NCI-H2171 (cell line): ENCODE data around the gene SLC30A5.
"Not testable (repeated sequence)": the region's sequence is repeated elsewhere in the genome, so short reads cannot be mapped to it uniquely, and the experiment has no call there.

Experiments
- DNase-seq: peaks from one replicate; lab custom pipeline; 2025; lab: John Stamatoyannopoulos, UW

Gene SLC30A5

DNA sequence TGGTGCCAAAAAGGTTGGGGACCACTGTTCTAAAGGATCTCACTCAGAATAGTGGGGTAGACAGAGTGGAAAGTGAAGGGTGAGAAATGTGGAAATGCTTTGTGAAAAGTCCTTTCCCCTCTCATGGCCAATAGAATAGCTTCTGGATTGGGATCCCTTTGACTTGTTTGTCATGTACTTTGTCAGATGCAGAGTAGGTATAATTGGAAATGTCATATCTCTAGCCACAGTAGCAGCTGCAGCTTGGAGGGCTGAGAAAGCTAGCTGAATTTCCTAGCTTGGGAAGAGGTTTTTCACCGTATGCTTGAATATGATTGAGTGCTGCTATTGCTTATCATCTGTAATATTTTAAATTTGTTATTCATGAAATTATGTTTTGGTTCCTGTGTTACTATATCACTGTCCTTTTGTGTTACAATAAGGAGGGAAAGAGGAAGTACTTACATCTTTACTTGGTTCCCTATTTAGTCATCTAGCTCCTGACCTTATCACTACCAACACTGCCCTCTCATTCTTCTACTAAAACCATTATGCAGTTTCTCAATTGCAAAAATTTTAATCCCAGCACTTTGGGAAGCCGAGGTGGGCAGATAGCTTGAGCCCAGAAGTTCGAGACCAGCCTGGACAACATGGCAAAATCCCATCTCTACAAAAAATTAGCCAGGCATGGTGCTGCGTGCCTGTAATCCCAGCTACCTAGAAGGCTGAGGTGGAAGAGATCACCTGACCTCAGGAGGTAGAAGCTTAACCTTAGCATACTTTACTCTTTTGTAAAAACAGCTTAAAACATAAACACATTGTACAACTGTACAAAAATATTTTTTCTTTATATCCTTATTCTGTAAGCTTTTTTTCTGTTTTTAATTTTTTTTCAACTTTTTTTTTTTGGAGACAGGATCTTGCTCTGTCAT is 12.4 kb downstream of the SLC30A5 start:
- no peak for DNase-seq

DNA sequence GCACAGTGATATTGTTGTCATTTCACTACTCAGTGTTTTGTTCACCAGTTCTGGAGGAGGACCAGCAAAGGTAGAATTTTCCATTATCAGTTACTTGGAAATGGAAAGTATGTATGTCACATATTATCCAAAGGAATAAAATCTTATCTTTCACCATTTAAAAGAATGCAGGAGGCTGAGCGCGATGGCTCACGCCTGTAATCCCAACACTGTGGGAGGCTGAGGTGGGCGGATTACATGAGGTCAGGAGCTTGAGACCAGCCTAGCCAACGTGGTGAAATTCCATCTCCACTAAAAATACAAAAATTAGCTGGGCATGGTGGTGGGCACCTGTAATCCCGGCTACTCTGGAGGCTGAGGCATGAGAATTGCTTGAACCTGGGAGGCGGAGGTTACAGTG is 14.6 kb downstream of the SLC30A5 start:
- DNase-seq = not testable (repeated sequence)

DNA sequence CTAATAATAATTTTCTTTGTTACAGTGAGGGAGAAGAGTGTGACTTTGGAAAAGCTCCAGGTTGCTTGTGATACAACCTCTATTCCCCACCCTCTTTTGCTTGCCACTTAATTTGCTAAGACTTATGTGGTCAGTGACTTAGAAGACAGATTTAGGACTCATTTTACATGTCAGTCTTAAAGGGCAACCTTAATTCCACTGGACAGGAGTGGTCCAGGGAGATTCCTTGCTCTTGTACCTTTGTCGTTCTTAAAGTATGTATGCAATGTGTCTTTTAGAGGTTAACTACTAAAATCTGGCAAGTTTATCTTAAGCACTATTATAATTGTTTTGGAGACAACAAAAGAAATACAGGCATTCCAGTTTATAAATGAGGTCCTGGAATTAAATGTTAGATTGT is 20.0 kb downstream of the SLC30A5 start:
- DNase-seq = no peak

DNA sequence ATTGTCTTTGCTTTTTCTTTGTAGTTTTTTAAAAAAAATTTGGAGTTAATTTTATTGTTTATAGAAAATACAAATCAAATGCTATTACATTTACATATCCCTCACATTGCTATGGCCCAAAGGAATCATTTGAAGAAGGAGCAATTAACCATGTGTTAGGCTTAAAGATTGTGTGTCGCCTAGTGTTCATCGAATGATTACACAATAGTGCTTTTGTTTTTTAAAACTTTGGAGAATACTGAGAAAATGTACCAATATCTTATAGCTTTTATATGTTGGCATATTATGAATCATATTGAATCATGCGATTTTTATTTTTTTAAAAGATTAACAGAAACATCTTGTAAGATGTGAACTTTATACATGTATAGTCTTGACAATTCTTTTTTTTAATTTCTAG is 21.7 kb downstream of the SLC30A5 start:
- DNase-seq = no peak

DNA sequence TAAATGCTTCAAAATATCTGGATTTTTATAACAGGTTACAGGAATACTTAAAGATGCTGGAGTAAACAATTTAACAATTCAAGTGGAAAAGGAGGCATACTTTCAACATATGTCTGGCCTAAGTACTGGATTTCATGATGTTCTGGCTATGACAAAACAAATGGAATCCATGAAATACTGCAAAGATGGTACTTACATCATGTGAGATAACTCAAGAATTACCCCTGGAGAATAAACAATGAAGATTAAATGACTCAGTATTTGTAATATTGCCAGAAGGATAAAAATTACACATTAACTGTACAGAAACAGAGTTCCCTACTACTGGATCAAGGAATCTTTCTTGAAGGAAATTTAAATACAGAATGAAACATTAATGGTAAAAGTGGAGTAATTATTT is 35.6 kb downstream of the SLC30A5 start:
- DNase-seq = no peak

DNA sequence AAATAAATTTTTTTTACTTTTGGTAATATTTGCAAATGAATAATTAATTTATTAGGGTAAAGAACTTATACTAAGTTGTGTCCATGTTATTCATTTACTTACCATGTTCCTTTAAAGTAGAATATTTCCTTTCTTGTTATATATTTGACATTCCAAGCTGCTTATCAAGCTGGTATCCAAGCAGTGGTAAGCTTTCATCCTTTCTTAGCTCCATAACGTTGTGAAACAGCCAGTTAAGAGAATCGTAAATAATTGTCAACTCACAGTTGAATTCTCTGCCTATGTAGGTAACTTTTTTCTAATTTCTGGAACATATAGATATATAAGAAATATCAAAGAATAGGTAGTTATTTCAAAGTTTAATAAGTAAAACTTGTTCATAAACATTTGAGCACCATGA is 36.4 kb downstream of the SLC30A5 start:
- DNase-seq = no peak

DNA sequence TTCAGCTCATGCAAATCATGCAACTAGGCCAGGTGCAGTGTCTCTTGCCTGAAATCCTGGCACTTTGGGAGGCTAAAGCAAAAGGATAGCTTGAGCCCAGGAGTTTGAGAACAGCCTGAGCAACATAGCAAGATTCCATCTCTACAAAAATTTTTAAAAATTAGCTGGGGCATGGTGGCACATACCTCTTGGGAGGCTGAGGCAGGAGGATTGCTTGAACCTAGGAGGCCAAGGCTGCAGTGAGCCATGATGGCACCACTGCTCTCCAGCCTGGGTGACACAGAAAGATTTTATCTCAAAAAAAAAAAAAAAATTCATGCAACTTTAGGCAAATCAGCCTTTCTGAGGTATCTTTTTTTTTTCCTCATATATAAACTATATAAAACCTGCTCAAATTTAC is 37.5 kb downstream of the SLC30A5 start:
- DNase-seq = no peak

DNA sequence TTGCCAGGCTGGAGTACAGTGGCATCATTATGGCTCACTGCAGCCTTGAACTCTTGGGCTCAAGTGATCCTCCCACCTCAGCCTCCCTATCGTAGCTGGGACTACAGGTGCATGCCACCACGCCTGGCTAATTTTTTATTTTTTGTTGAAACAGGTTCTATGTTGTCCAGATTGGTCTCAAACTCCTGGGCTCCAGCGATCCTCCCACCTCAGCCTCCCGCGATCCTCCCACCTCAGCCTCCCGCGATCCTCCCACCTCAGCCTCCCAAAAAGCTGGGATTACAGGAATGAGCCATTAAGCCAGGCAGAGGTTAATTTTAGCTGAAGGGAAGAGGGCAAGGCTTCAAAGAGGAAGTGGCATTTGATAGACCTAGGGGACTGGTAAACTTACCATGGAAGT is 40.3 kb downstream of the SLC30A5 start:
- DNase-seq = no peak

DNA sequence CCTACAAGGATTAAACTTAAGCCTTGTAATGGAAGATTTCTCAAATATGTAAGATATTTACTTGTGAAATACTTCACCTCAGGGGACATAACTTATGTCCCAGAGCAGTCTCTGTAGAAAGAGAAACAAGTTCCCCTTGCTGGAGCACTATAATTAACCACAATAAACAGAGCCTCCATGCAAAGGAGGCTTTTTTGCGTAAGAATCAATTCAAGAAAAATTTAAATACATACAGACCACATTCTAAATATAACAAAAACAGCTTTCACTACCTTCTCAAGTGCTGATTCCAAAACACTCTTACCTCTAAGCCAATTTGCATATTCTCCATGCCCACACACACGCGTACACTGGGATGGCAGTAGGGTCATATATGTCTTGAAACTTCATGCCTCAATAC is 42.5 kb downstream of the SLC30A5 start:
- DNase-seq = no peak

DNA sequence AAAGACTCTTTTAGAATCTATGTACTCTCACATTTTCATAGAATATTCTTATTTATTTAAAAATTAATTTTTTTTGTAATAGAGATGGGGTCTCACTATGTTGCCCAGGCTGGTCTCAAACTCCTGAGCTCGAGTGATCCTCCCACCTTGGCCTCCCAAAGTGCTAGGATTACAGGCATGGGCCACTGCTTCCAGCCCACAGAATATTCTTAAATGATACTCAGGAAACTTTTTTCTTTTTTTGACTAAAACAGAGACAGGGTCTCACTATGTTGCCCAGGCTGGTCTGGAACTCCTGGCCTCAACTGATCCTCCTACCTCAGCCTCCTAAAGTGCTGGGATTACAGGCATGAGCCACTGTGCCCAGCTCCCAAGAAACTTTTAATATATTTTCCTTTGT is 43.4 kb downstream of the SLC30A5 start:
- DNase-seq = not testable (repeated sequence)

DNA sequence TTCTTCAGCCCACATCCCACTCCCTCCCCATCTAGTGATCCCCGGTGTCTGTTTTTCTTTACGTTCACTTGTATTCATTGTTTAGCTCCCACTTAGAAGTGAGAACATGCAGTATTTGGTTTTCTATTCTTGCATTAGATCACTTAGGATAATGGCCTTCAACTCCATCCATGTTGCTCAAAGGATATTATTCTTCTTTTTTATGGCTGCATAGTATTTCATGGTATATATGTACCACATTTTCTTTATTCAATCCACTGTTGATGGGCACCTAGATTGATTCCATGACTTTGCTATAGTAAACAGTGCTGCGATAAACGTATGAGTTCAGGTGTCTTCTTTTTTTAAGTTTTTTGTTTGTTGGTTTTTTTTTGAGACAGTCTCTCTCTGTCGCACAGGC is 44.0 kb downstream of the SLC30A5 start:
- DNase-seq = no peak

DNA sequence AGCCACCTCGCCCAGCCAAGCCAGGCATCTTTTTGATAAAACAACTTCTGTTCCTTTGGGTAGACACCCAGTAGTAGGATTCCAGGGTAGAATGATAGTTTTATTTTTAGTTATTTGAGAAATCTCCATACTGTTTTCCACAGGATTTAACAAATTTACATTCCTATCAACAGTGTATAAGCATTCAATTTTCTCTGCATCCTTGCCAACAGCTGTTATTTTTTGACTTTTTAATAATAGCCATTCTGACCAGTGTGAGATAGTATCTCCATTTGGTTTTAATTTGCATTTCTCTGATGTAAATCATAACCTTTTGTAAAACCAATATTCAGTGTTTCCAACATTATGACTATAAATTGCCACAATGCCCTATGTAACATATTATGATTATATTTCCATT is 45.0 kb downstream of the SLC30A5 start:
- no peak for DNase-seq

DNA sequence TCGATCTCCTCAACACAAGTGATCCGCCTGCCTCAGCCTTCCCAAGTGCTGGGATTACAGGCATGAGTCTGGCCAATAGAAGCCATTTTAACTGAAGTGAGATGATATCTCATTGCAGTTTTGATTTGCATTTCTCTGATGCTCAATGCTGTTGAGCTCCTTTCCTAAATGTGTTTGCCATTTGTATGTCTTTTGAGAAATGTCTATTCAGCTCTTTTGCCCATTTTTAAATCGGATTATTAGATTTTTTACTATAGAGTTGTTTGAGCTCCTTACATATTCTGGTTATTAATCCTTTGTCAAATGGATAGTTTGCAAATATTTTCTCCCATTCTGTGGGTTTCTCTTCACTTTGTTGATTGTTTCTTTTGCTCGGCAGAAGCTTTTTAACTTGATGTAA is 46.4 kb downstream of the SLC30A5 start:
- not testable (repeated sequence) for DNase-seq

DNA sequence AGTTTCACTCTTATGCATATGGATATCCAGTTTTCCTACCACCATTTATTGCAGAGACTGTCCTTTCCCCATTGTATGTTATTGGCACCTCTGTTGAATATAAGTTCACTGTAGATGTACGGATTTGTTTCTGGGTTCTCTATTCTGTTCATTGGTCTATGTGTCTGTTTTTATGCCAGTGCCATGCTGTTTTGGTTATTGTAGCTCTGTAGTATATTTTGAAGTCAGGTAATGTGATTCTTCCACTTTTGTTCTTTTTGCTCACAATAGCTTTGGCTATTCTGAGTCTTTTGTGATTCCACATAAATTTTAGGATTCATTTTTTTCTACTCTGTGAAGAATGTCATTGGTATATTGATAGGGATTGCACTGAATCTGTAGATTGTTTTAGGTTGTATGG is 47.0 kb downstream of the SLC30A5 start:
- no peak for DNase-seq

DNA sequence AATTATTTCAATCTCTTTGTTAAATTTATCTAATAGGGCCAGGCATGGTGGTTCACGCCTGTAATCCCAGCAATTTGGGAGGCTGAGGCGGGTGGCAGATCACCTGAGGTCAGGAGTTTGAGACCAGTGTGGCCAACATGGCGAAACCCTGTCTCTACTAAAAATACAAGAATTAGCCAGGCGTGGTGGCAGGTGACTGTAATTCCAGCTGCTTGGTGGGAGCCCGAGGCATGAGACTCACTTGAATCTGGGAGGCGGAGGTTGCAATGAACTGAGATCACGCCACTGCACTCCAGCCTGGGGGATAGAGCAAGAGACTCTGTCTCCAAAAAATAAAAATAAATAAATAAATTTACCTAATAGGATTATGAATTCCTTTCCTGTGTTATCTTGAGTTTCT is 54.8 kb downstream of the SLC30A5 start:
- DNase-seq = not testable (repeated sequence)

DNA sequence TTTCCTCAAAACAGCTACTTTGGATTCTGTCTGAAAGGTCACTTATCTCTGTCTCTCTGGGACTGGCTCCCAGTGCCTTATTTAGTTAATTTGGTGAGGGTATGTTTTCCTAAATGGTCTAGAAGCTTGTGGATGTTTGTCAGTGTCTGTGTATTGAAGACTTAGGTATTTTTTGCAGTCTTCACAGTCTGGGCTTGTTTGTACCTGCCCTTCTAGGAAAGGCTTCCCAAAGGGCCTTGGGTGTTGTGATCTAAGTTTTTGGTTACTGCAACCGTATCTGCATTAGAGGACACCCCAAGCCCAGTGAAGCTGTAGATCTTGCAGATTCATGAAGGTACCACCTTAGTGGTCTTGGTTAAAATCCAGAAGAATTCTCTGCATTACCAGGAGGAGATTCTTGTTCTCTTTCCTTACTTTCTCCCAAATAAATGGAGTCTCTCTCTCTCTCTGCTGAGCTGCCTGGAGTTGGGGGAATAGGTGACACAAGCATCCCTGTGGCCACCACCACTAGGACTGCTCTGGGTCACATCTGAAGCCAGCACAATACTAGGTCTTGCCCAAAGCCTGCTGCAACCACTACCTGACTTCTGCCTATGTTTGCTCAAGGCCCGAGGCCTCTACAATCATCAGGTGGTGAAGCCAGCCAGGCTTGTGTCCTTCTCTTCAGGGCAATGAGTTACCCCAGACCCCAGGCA is 55.3 kb downstream of the SLC30A5 start:
- DNase-seq = no peak

DNA sequence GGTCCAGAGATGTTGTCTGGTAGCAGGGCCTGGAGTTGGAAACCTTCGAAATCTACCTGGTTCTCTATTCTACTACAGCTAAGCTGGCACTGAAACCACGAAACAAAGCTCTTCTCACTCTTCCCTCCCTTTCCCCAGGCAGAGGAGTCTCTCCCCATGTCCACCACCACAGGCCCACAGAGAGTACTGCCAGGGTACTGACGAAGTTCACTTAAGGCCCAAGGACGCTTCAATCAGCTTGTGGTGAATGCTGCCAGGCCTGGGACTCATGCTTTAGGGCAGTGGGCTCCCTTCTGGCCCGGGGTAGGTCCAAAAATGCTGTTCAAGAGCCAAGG is 55.8 kb downstream of the SLC30A5 start:
- no peak for DNase-seq

DNA sequence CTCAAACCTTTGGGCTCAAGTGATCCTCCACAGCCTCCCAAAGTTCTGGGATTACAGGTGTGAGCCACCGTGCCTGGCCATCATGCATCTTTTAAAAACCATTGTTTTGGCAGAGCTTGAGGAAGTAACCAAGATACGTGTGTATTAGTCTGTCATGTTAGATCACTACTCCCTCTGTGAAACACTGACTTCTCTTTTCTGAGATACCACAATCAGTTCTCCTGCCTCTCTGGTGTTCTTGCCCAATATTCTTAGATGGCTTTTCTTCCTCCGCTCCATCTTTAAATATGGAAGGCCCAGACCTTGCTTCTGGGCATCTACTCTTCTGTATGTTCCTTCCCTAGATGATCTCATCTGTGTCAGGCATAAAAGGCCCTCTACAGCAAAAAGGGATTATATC is 58.9 kb downstream of the SLC30A5 start:
- no peak for DNase-seq

DNA sequence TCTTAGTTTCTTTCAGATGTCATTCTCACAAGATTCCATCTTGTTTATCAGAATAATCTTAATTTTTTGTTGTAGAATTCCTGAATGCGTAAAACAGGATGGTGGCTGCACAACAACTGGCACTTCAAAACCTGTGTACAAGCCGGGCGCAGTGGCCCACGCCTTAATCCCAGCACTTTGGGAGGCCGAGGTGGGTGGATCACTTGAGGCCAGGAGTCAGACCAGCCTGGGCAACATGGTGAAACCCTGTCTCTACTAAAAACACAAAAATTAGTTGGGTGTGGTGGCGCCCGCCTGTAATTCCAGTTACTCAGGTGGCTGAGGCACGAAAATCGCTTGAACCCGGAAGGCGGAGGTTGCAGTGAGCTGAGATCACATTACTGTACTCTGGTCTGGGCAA is 62.6 kb downstream of the SLC30A5 start:
- DNase-seq = no peak

DNA sequence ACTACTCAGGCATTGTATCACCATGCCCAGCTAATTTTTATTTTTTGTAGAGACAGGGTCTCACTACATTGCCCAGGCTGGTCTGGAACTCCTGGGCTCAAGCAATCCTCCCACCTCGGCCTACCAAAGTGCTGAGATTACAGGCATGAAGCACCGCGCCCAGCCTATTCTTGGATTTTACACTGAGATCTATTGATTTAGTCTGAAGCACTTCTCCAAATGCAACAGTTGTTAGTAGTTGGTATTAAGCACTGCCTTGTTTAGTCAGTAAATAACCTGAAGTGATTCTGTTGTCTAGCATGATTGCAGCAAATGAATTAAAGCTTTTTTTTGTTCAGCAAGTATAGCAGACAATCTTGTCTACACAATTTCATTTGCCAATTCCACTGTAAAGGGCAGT is 64.2 kb downstream of the SLC30A5 start:
- DNase-seq = no peak

DNA sequence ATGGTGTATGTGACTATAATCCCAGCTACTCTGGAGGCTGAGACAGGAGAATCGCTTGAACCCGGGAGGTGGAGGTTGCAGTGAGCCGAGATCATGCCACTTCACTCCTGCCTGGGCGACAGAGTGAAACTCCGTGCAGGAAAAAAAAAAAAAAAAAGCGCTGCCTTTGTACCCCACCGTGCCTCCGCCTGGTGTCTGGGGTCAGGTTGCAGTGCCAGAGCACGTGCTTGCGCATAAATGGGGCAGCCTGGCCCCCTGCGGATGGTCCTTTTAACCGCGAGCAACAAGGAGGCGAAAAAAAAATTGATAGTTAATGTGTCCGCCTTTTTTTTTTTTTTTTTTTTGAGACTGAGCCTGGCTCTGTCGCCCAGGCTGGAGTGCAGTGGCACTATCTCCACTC is 66.8 kb downstream of the SLC30A5 start:
- peak; percentile 43 for DNase-seq

DNA sequence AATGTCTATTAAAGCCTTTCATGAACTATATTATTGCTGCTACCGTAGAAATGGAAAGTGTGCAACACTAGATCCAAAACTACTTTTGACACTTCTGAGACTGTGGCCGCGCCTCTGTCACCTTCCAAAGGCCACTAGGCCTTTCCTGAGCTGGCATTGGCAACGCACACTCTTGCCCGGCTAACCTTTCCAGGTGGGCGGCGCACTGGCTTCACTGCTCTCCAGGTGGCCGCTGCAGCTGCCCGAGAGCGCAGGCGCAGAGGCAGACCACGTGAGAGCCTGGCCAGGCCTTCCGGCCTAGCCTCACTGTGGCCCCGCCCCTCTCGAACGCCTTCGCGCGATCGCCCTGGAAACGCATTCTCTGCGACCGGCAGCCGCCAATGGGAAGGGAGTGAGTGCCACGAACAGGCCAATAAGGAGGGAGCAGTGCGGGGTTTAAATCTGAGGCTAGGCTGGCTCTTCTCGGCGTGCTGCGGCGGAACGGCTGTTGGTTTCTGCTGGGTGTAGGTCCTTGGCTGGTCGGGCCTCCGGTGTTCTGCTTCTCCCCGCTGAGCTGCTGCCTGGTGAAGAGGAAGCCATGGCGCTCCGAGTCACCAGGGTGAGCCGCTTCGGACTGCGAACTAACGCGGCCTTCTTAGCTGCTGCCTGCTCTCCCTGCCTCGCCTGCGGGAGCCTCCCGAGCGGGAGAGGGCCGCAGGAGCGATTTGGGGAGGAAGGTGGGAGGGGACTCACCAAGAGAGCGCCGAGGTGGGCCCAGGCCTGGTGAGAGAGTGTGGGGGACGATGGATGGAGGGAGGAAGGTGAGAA is 73.1 kb downstream of the SLC30A5 start, which contains the start of gene CCNB1:
Gene CCNB1 (plus strand): TSS at position 465 of the 807 bp plus-strand sequence. CDS start 113 bp downstream, at position 578.
- peak; percentile 91 for DNase-seq

DNA sequence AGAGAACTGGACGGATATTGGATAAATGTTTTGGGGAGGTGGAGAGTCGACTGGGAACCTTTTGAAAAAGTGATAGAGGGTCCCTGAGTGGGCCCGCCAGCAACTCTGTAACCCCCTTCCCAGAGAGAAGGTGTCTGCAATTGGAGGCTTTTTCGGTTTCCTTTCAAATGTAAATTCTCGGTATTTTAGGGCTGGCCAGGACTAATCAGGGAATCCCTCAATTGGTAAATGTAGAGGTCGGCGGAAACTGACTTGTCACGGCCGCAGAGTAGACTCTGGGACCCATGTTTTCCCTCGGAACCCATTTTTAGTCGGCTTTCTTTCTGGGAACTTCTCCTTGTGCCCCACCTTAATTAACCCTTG is 73.7 kb downstream of the SLC30A5 start:
- DNase-seq = no peak
